Measurements from ENCODE around the gene CSAD.

Gene CSAD

DNA sequence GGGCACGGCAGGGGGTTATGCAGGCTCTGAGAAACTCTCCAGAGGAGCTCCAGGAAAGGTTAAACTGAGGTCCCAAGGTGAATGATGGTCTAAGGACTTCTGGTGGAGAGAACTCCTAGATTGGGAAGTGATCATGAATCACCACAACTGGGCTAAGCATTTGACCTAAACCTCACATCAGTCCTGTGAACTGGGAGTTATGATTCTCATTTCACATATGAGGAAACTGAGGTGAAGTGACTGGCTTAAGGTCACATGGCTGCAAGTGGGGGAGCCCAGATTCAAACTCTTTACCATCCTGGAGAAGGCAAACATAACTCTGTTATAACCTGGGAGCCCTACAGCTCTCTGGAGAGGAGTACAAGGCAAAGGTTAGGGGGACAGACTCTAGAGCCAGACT lies 47.1 kb upstream of the CSAD start:
- no peaks in the 10 kb centered on the region for H3K27me3 ChIP-seq (replicated peaks; ENCODE audit: insufficient read depth, low read length)
- H3F3A ChIP-seq (ENCODE audit: insufficient read depth, low read length) = peaks cover 5% of the 10 kb centered on the region
- no peak for TF ChIP-seq CTCF (IDR thresholded peaks at IDR 0.05; ENCODE audit: low read length)
- no peak for TF ChIP-seq EZH2 (optimal IDR thresholded peaks at IDR 0.05; ENCODE audit: low read depth, low read length)
- H3K4me2 ChIP-seq (ENCODE audit: low read depth, low read length) = no peak overlapping the region
- H4K20me1 ChIP-seq (ENCODE audit: insufficient read depth, low read length) = no peaks in the 10 kb centered on the region
- H3K9me2 ChIP-seq (replicated peaks; ENCODE audit: insufficient read depth, low read length) = no peaks in the 10 kb centered on the region
- H3K27ac ChIP-seq (ENCODE audit: low read length) = no peak overlapping the region
- no peak for DNase-seq
- H3K9ac ChIP-seq (ENCODE audit: low read length) = no peak overlapping the region
- H2AFZ ChIP-seq (ENCODE audit: low read length) = no peak overlapping the region
- peaks cover 7% of the 10 kb centered on the region for H3K79me2 ChIP-seq (ENCODE audit: low read length)
- H3K9me3 ChIP-seq (replicated peaks; ENCODE audit: insufficient read depth, low read length) = no peaks in the 10 kb centered on the region
- no peaks in the 10 kb centered on the region for H3K36me3 ChIP-seq (replicated peaks; ENCODE audit: insufficient read depth, low read length)
- peaks cover 4% of the 10 kb centered on the region; the same call in 1 of the 2 replicates for H3K4me1 ChIP-seq (ENCODE audit: low read length)
- no peak overlapping the region for H3K4me3 ChIP-seq (ENCODE audit: low read length)

DNA sequence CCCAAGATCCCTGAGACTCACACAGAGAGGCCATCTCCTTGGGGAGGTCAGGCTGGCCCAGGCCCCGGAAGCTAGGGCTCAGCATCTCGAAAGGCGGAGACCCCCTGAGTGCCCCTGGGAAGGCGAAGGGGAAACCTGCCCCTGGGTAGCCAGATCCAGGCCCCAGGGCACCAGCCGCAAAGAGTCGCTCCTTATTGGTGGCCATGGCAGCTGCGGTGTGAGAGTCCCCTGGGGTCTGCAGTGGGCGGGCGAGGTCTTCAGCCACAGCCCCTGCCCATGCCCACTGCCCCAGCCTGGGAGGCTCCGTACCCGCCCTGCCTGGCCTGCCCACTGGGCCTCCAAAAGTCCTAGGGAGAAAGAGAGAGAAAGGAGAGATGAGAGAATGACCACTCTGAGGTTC lies 46.6 kb upstream of the CSAD start:
- H3K4me1 ChIP-seq (ENCODE audit: low read length) = peaks cover 7% of the 10 kb centered on the region; the same call in 1 of the 2 replicates
- no peak overlapping the region for H3K27ac ChIP-seq (ENCODE audit: low read length)
- H3K9me2 ChIP-seq (replicated peaks; ENCODE audit: insufficient read depth, low read length) = no peaks in the 10 kb centered on the region
- no peak overlapping the region for H3K9ac ChIP-seq (ENCODE audit: low read length)
- no peaks in the 10 kb centered on the region for H4K20me1 ChIP-seq (ENCODE audit: insufficient read depth, low read length)
- DNase-seq = no peak
- TF ChIP-seq CTCF (IDR thresholded peaks at IDR 0.05; ENCODE audit: low read length) (no peak), EZH2 (optimal IDR thresholded peaks at IDR 0.05; ENCODE audit: low read depth, low read length) (no peak), EZH2phosphoT487 (IDR thresholded peaks at IDR 0.05; ENCODE audit: low read length) (no peak)
- H3K79me2 ChIP-seq (ENCODE audit: low read length) = peaks cover 7% of the 10 kb centered on the region
- H3K36me3 ChIP-seq (replicated peaks; ENCODE audit: insufficient read depth, low read length) = no peaks in the 10 kb centered on the region
- no peak overlapping the region for H3K4me2 ChIP-seq (ENCODE audit: low read depth, low read length)
- H3F3A ChIP-seq (ENCODE audit: insufficient read depth, low read length) = peaks cover under 1% of the 10 kb centered on the region; the same call in 1 of the 2 replicates
- H3K4me3 ChIP-seq (ENCODE audit: low read length) = no peak overlapping the region
- H3K27me3 ChIP-seq (replicated peaks; ENCODE audit: insufficient read depth, low read length) = no peaks in the 10 kb centered on the region
- no peaks in the 10 kb centered on the region for H3K9me3 ChIP-seq (replicated peaks; ENCODE audit: insufficient read depth, low read length)
- no peak overlapping the region for H2AFZ ChIP-seq (ENCODE audit: low read length)

DNA sequence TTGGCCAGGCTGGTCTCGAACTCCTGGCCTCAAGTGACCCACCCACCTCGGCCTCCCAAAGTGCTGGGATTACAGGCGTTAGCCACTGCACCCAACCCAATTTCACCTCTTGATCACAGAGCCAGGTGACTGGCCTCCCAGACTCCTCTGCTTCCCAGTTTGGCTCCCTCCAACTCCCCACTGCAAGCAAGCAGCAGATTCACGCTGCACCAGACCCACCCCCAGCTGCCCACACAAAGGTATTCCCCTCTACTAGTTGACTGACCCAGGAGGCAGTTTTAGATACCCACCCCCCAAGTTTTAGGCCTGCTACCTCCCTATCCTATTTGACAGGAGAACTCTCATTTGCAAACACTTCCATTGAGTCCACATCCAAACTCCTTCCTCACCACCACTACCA lies 46.1 kb upstream of the CSAD start:
- Histone ChIP-seq H4K20me1 (ENCODE audit: insufficient read depth, low read length) (no peaks in the 10 kb centered on the region), H3F3A (ENCODE audit: insufficient read depth, low read length) (peaks cover 4% of the 10 kb centered on the region; the same call in 1 of the 2 replicates), H3K79me2 (ENCODE audit: low read length) (peaks cover 7% of the 10 kb centered on the region), H3K4me2 (ENCODE audit: low read depth, low read length) (no peak overlapping the region), H3K27me3 (replicated peaks; ENCODE audit: insufficient read depth, low read length) (no peaks in the 10 kb centered on the region), H3K27ac (ENCODE audit: low read length) (no peak overlapping the region), H3K4me3 (ENCODE audit: low read length) (no peak overlapping the region), H3K9ac (ENCODE audit: low read length) (no peak overlapping the region), H3K36me3 (replicated peaks; ENCODE audit: insufficient read depth, low read length) (no peaks in the 10 kb centered on the region), H3K9me2 (replicated peaks; ENCODE audit: insufficient read depth, low read length) (no peaks in the 10 kb centered on the region), H2AFZ (ENCODE audit: low read length) (no peak overlapping the region), H3K4me1 (ENCODE audit: low read length) (peaks cover 9% of the 10 kb centered on the region; the same call in 1 of the 2 replicates), H3K9me3 (replicated peaks; ENCODE audit: insufficient read depth, low read length) (no peaks in the 10 kb centered on the region)
- DNase-seq = no peak
- TF ChIP-seq CTCF (IDR thresholded peaks at IDR 0.05; ENCODE audit: low read length) = no peak
- TF ChIP-seq EZH2 (optimal IDR thresholded peaks at IDR 0.05; ENCODE audit: low read depth, low read length) = no peak
- no peak for TF ChIP-seq EZH2phosphoT487 (IDR thresholded peaks at IDR 0.05; ENCODE audit: low read length)

All from MM.1S (cell line).